ENCODE data around the gene VAV2. TPM values are rescaled to one million over a fixed set of nuclear protein-coding genes. Genes with fewer than 3 reads are reported as not detected.

VAV2 gene
- total and polyA plus RNA-seq, 12 donors, result 2.9 to 7.1 (median 5.0) TPM

DNA sequence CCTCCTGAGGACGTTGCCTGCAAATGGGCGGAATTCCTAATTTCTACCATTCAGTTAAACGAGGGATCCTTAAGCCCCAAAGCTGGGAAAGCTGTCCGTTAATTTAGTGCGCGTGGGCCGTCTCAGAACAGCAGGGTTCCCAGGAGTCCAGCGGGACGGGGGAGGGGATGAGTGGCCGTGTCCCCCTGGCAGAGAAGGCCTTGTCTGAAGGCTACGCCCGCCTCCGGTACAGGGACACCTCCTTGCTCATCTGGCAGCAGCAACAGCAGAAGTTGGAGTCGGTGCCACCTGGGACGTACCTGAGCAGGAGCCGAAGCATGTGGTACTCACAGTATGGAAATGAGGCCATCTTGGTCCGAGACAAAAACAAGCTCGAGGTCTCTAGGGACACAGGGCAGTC lies 34.5 kb upstream of the VAV2 start:
- WGBS, 2 donors, result 88 to 90% methylated on average over 18 of the region's 18 CpGs
- Histone ChIP-seq H3K4me3 (peak overlapping the region in 2 of 10 donors; percentile 94 to 98), H3K9me3 (no peaks in the 10 kb centered on the region), H3K4me1 (peaks cover 3 to 18% (median 9%) of the 10 kb centered on the region in 9 donors), H3K27ac (no peak overlapping the region), H3K36me3 (peaks cover 0 to 32% (median 5%) of the 10 kb centered on the region in 9 donors), H3K27me3 (no peaks in the 10 kb centered on the region)
- intact Hi-C loops (cut with DNase I), result loop anchor here in 3 of 10 donors (5.0 to 10.0 kb wide), 3 partner anchors 41 to 111 kb away; partner anchors contain the start of genes BRD3 (in 3 of the 3) and WDR5 (in 2 of the 3)
- DNase-seq (no peak), ATAC-seq (no peak)
- TF ChIP-seq, protein P1, sequence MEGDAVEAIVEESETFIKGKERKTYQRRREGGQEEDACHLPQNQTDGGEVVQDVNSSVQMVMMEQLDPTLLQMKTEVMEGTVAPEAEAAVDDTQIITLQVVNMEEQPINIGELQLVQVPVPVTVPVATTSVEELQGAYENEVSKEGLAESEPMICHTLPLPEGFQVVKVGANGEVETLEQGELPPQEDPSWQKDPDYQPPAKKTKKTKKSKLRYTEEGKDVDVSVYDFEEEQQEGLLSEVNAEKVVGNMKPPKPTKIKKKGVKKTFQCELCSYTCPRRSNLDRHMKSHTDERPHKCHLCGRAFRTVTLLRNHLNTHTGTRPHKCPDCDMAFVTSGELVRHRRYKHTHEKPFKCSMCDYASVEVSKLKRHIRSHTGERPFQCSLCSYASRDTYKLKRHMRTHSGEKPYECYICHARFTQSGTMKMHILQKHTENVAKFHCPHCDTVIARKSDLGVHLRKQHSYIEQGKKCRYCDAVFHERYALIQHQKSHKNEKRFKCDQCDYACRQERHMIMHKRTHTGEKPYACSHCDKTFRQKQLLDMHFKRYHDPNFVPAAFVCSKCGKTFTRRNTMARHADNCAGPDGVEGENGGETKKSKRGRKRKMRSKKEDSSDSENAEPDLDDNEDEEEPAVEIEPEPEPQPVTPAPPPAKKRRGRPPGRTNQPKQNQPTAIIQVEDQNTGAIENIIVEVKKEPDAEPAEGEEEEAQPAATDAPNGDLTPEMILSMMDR (IDR thresholded peaks at IDR 0.05), result no peak

DNA sequence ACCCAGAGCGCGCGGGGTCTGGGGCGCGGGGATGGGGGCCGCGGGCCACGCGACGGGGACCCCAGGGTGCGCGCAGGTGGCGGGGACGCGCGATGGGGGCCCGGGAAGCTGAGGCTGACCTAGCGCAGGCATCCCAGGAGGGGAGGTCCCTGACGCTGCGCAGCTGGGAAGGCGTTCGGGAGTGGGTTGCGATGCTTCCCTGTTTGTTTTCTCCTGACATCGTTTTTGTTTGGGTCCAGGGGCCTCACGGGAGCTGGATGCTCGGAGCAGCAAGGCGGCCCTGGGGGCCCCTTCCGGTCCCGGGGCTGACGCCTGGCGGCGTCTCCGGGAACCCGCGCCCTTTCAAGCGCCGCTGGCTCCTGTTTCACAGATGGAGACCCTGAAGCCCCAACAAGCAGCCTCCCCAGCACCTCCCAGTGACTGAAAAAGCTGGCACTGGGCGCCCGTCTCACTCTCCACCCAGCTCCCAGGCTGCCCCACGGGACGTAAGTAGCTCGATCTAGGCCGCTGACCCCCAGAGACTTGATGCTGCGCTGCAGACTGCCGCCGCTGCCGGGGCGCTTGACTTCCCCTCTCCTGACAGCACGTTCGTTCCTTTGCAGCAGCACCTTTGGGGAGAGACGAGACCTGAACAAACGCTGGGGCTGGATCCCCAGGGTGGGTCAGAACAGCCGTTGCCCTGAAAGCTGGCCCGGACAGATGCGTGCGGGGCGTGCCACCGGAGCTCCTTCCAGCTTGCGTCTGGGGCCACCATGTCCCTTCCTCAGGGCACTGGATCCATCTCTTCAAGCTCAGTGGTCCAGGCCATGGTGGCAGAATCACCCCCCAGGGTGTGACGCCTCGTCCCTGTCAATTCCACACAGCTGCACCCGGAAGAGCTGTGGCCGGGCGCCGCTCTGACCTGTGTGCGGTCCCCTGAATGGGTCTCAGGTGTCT lies 33.8 kb upstream of the VAV2 start:
- H3K27ac ChIP-seq, result peak overlapping the region; percentile 26 to 81 (median 74)
- intact Hi-C loops (cut with DNase I), result loop anchor here in 3 of 10 donors (5.0 to 10.0 kb wide), 3 partner anchors 41 to 111 kb away; partner anchors contain the start of genes BRD3 (in 3 of the 3) and WDR5 (in 2 of the 3)
- peak overlapping the region; percentile 78 to 98 (median 94) for H3K4me3 ChIP-seq
- H3K36me3 ChIP-seq, result peaks cover 0 to 25% (median 0%) of the 10 kb centered on the region in 9 donors
- 16 to 17% methylated on average over 63 to 66 of the region's 66 CpGs for WGBS, 2 donors
- H3K9me3 ChIP-seq, result no peaks in the 10 kb centered on the region
- ATAC-seq, result peak in 6 of 8 donors; percentile 0 to 35 (median 4)
- DNase-seq, result peak; percentile 34 to 54
- no peaks in the 10 kb centered on the region for H3K27me3 ChIP-seq
- H3K4me1 ChIP-seq, result peaks cover 3 to 18% (median 9%) of the 10 kb centered on the region in 9 donors
- TF ChIP-seq, protein P1 (IDR thresholded peaks at IDR 0.05), result peak in 6 of 9 donors; percentile 5 to 32 (median 14)

DNA sequence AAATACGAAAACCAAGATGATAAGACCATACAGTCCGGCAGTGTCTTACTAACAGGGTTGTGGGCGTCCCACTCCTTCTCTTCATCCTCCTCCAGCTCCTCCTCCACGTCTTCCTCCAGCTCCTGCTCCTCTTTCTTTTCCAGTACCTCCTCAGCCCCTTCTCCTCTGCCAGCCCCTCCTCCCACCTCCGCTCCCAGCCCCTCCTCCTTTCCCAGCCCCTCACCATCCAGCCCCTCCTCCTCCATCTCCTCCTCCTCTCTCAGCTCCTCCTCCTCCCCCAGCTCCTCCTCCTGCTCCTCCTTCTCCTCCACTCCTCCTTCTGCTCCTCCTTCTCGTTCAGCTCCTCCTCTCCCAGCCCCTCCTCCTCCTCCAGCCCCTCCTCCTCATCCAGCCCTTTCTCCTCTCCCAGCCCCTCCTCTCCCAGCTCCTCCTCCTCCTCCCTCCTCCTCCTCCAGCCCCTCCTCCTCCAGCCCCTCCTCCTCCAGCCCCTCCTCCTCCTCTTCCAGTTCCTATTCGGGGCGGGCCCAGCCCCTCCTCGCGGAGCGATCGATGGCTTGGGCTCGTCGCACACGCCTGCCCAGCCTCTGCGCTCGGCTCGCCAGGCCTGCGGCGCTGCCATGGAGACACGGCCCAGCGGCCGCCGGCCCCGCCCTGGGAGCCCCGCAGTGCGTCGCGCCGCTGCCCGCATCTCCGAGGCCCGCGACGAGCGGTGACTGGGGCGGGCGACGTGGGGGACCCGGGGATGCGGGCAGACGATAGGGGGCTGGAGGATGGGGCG lies 32.9 kb upstream of the VAV2 start, which contains the start of gene BRD3OS:
TSS of gene BRD3OS (plus strand) at position 654 of the 778 bp plus-strand sequence. CDS start 1,267 bp downstream, outside the sequence.
- H3K27me3 ChIP-seq, result no peaks in the 10 kb centered on the region
- H3K36me3 ChIP-seq, result peaks cover 0 to 16% (median 0%) of the 10 kb centered on the region in 9 donors
- 0 to 1% methylated on average over 25 to 43 of the region's 43 CpGs for WGBS, 2 donors
- TF ChIP-seq, protein P1 (IDR thresholded peaks at IDR 0.05), result no peak
- peak; percentile 96 to 97 for DNase-seq
- peak within 1 kb of the TSS; percentile 26 to 81 (median 74) for H3K27ac ChIP-seq
- ATAC-seq, result peak; percentile 94 to 98 (median 96)
- peaks cover 3 to 18% (median 9%) of the 10 kb centered on the region in 9 donors for H3K4me1 ChIP-seq
- H3K9me3 ChIP-seq, result no peaks in the 10 kb centered on the region
- H3K4me3 ChIP-seq, result peak within 1 kb of the TSS; percentile 78 to 98 (median 94)
- intact Hi-C loops (cut with DNase I), result loop anchor here in 3 of 10 donors (5.0 to 10.0 kb wide), 3 partner anchors 42 to 112 kb away; partner anchors contain the start of genes BRD3 (in 3 of the 3) and WDR5 (in 2 of the 3)
